Measurements from ENCODE around the gene TSFM. TPM values are rescaled to one million over a fixed set of nuclear protein-coding genes. Genes with fewer than 3 reads are reported as not detected.

The TSFM gene
- total RNA-seq, 1 experiment from 2014 or later, result 48.7 TPM

DNA sequence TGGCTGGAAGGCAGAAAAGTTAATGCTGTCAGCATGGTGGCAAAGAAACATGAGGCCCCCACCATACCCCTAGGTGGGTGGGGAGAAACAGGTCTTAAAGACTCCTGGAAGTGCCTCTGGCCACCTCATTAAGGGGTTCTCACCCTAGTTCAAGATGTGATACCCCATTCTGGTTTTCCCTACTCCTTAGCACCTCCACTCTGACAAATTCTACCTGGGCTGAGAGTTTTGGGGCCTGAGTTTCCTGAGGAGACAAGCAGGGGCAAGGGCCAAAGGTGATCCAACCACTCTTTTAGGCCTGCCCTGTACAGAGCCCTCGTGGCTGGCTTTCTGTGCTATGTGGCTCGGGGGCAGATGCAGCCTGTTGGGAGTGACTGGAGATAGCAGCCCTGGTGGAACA, 43.8 kb downstream of the TSFM start:
- no peaks in the 10 kb centered on the region for H3K27me3 Mint-ChIP-seq (ENCODE audit: low read depth)
- no peak for DNase-seq (ENCODE audit: low spot score)
- H3K4me1 Mint-ChIP-seq, result peaks cover 3% of the 10 kb centered on the region
- peaks cover 65% of the 10 kb centered on the region for H3K36me3 Mint-ChIP-seq
- POLR2A ChIA-PET, result no interaction called here
- no peak for ATAC-seq
- CTCF ChIA-PET, result interaction anchor here (1.2 to 3.5 kb wide), 2 partner anchors 11 to 23 kb away, joined by 3 to 14 read pairs; no protein-coding TSS in a partner anchor
- TF ChIP-seq GRHL2 (CRISPR knock-in tag; IDR thresholded peaks at IDR 0.05; ENCODE audit: insufficient replicate concordance, severe bottlenecking), result no peak
- no peaks in the 10 kb centered on the region for H3K9me3 Mint-ChIP-seq
- no peak overlapping the region for H3K4me3 Mint-ChIP-seq
- no peak overlapping the region for H3K27ac Mint-ChIP-seq

DNA sequence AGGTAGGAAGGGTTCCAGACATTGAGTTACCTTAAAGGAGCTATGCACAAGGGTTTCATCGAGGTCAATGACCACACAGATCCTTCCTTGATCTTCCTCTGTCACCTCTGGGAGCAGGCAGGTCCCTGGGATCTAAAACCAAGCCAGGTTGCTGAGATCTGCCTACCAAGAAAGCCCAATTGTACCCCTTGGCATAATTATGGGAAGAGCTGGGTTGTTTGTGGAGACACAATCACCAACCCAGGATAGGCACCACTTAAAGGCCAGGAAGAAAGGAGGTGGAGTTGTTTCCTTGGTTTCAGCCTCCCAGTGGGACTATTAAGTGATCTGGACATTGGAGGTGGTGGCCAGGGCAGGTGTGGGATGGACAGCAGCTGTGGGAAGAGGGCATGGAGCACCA, 44.4 kb downstream of the TSFM start:
- Mint-ChIP-seq H3K4me1 (peaks cover 9% of the 10 kb centered on the region), H3K36me3 (peaks cover 62% of the 10 kb centered on the region), H3K9me3 (no peaks in the 10 kb centered on the region), H3K27ac (no peak overlapping the region), H3K27me3 (ENCODE audit: low read depth) (no peaks in the 10 kb centered on the region), H3K4me3 (no peak overlapping the region)
- TF ChIP-seq SP1 (CRISPR knock-in tag; conservative IDR thresholded peaks at IDR 0.05) (no peak), ATF1 (CRISPR knock-in tag; IDR thresholded peaks at IDR 0.05) (no peak), ZNF232 (CRISPR knock-in tag; IDR thresholded peaks at IDR 0.05) (no peak), TP53 (CRISPR knock-in tag; IDR thresholded peaks at IDR 0.05) (no peak), PREB (CRISPR knock-in tag; IDR thresholded peaks at IDR 0.05; ENCODE audit: borderline replicate concordance) (no peak), ZNF671 (CRISPR knock-in tag; IDR thresholded peaks at IDR 0.05) (no peak), SMAD3 (CRISPR knock-in tag; IDR thresholded peaks at IDR 0.05; ENCODE audit: borderline replicate concordance) (no peak), NR2C2 (CRISPR knock-in tag; IDR thresholded peaks at IDR 0.05) (no peak), RELA (CRISPR knock-in tag; IDR thresholded peaks at IDR 0.05; ENCODE audit: borderline replicate concordance) (no peak), MLX (CRISPR knock-in tag; IDR thresholded peaks at IDR 0.05) (no peak), CBFB (CRISPR knock-in tag; IDR thresholded peaks at IDR 0.05; ENCODE audit: low read depth) (no peak), JAZF1 (CRISPR knock-in tag; IDR thresholded peaks at IDR 0.05) (no peak), MYBL2 (CRISPR knock-in tag; IDR thresholded peaks at IDR 0.05) (no peak), SOX15 (CRISPR knock-in tag; IDR thresholded peaks at IDR 0.05) (no peak), CREM (CRISPR knock-in tag; IDR thresholded peaks at IDR 0.05) (no peak)
- TF ChIP-seq, protein P1, sequence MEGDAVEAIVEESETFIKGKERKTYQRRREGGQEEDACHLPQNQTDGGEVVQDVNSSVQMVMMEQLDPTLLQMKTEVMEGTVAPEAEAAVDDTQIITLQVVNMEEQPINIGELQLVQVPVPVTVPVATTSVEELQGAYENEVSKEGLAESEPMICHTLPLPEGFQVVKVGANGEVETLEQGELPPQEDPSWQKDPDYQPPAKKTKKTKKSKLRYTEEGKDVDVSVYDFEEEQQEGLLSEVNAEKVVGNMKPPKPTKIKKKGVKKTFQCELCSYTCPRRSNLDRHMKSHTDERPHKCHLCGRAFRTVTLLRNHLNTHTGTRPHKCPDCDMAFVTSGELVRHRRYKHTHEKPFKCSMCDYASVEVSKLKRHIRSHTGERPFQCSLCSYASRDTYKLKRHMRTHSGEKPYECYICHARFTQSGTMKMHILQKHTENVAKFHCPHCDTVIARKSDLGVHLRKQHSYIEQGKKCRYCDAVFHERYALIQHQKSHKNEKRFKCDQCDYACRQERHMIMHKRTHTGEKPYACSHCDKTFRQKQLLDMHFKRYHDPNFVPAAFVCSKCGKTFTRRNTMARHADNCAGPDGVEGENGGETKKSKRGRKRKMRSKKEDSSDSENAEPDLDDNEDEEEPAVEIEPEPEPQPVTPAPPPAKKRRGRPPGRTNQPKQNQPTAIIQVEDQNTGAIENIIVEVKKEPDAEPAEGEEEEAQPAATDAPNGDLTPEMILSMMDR (IDR thresholded peaks at IDR 0.05), result no peak
- TF ChIP-seq, protein P2, sequence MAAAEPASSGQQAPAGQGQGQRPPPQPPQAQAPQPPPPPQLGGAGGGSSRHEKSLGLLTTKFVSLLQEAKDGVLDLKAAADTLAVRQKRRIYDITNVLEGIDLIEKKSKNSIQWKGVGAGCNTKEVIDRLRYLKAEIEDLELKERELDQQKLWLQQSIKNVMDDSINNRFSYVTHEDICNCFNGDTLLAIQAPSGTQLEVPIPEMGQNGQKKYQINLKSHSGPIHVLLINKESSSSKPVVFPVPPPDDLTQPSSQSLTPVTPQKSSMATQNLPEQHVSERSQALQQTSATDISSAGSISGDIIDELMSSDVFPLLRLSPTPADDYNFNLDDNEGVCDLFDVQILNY (CRISPR knock-in tag; IDR thresholded peaks at IDR 0.05), result no peak
- no peak for DNase-seq (ENCODE audit: low spot score)
- ChIA-PET POLR2A (interaction anchor here (0.9 kb wide), 1 partner anchor 9 kb away, joined by 3 read pairs; the partner anchor contains the start of gene AVIL), CTCF (interaction anchor here (3.5 kb wide), 1 partner anchor 12 kb away, joined by 14 read pairs; no protein-coding TSS in a partner anchor)
- no peak for ATAC-seq

DNA sequence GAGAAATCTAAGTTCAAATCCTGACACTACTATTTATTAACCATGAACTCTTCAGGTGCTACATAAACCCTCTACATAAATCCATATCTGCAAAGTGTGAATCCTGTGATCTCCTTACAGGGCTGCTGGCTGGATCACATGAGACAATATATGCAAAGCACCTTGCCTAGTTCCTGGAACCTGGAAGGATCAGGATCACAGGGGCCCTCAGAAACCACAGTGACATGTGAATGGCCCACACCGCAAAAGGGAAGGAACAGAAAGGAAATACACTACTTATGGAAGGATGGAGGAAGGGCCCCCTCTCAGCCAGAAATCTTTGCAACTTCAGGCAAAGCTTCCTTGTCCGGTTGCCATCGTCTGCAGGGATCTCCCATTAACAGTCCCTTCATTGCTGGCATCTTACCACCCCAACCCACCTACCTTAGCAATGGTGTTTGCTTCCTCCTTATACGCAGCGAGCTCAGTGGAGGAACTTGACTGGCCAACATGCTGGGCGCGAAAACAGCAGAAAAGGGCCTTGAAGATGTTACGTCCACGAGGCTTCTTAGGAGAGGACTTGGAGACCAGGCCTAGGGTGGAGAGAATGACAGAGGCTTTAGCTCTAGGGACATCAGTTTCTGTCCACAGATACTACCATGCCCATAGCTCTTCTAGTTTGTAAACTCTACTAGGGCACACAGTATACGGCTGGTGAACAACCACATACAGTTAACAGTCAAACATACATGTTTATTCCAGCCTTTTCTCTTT, 46.6 kb downstream of the TSFM start:
- no peak overlapping the region for H3K27ac Mint-ChIP-seq
- H3K4me1 Mint-ChIP-seq, result peaks cover 28% of the 10 kb centered on the region
- no peak for ATAC-seq
- H3K36me3 Mint-ChIP-seq, result peaks cover 40% of the 10 kb centered on the region
- ChIA-PET POLR2A (interaction anchor here (1.2 kb wide), 2 partner anchors 14 to 15 kb away, joined by 3 read pairs; no protein-coding TSS in a partner anchor), CTCF (interaction anchor here (2.1 kb wide), 1 partner anchor 14 kb away, joined by 6 read pairs; no protein-coding TSS in a partner anchor)
- H3K9me3 Mint-ChIP-seq, result no peaks in the 10 kb centered on the region
- H3K27me3 Mint-ChIP-seq (ENCODE audit: low read depth), result no peaks in the 10 kb centered on the region
- DNase-seq (ENCODE audit: low spot score), result no peak
- H3K4me3 Mint-ChIP-seq, result no peak overlapping the region
- TF ChIP-seq NFE2L1 (CRISPR knock-in tag; IDR thresholded peaks at IDR 0.05), result no peak
- TF ChIP-seq SMAD4 (CRISPR knock-in tag; IDR thresholded peaks at IDR 0.05), result no peak
- TF ChIP-seq NFYB (CRISPR knock-in tag; conservative IDR thresholded peaks at IDR 0.05; ENCODE audit: low read depth), result no peak
- no peak for TF ChIP-seq AR (CRISPR knock-in tag; IDR thresholded peaks at IDR 0.05)
- no peak for TF ChIP-seq RELA (CRISPR knock-in tag; IDR thresholded peaks at IDR 0.05; ENCODE audit: borderline replicate concordance)
- TF ChIP-seq ESRRA (CRISPR knock-in tag; IDR thresholded peaks at IDR 0.05; ENCODE audit: borderline replicate concordance), result no peak
- TF ChIP-seq ZNF423 (CRISPR knock-in tag; IDR thresholded peaks at IDR 0.05), result no peak
- TF ChIP-seq, protein P3, sequence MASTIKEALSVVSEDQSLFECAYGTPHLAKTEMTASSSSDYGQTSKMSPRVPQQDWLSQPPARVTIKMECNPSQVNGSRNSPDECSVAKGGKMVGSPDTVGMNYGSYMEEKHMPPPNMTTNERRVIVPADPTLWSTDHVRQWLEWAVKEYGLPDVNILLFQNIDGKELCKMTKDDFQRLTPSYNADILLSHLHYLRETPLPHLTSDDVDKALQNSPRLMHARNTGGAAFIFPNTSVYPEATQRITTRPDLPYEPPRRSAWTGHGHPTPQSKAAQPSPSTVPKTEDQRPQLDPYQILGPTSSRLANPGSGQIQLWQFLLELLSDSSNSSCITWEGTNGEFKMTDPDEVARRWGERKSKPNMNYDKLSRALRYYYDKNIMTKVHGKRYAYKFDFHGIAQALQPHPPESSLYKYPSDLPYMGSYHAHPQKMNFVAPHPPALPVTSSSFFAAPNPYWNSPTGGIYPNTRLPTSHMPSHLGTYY (CRISPR knock-in tag; IDR thresholded peaks at IDR 0.05), result no peak
